22Rv1 (cell line): ENCODE data around the gene ZMAT5.

Experiments used
- H3K27ac ChIP-seq: fragments of 450-650 bp; 2 replicates; pipeline ENCODE4 v1.5.1; 2017
- CTCF ChIP-seq: fragments of 450-650 bp; IDR thresholded peaks from 2 replicates; pipeline ENCODE4 v1.5.1; 2017; ENCODE audit warnings: mild to moderate bottlenecking
- ZFX ChIP-seq: fragments of 450-650 bp; IDR thresholded peaks from 2 replicates; pipeline ENCODE4 v1.6.1; 2017; ENCODE audit warnings: antibody characterized with exemption, borderline replicate concordance

The ZMAT5 gene

DNA sequence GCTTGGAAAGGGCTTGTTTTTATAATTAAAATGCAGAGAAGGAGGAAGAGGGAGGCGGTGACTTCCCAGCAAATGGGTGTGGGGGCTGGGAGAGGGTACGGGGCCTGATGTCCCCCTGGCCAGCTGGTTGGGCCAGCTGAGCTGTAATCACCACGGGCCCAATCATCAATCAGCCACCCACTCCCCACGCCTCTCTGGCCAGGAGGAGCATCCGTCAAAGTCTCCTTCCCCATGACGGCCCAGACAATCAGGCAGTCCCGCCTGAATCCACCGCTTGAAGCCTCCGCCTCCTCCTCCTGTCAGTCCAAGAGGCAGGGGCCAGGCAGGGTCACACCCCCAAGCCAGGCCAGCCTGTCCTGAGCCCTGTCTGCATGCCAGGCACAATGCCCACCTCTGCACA is 60.3 kb downstream of the ZMAT5 start:
- TF ChIP-seq ZFX (no peak), CTCF (no peak)
- no peak overlapping the region for H3K27ac ChIP-seq

DNA sequence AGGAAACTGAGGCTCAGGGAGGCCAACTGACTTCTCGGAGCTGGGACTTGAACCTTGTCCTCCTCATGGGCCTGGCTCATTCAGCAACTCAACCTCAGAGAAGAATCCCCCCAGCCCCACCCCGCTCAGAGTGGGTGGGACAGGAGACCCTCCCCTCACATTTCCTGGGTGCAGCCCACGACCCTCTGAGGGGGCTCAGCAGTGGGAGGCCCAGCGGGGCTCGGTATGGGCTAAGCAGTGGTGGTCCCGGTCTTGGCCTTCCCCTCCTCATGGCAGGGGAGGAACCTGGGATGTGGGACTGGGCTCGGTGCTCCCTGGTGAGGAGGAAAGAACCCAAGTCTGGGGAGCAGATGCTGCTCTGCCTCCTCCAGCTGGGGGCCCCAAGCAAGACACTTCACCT is 61.2 kb downstream of the ZMAT5 start:
- H3K27ac ChIP-seq, result no peak overlapping the region
- no peak for TF ChIP-seq ZFX
- TF ChIP-seq CTCF, result no peak

- TF ChIP-seq ZFX (no peak), CTCF (no peak)
- no peak overlapping the region for H3K27ac ChIP-seq
Measured at GRCh38 chr22:29704528-29705285, 62.1 kb downstream of the ZMAT5 start.

DNA sequence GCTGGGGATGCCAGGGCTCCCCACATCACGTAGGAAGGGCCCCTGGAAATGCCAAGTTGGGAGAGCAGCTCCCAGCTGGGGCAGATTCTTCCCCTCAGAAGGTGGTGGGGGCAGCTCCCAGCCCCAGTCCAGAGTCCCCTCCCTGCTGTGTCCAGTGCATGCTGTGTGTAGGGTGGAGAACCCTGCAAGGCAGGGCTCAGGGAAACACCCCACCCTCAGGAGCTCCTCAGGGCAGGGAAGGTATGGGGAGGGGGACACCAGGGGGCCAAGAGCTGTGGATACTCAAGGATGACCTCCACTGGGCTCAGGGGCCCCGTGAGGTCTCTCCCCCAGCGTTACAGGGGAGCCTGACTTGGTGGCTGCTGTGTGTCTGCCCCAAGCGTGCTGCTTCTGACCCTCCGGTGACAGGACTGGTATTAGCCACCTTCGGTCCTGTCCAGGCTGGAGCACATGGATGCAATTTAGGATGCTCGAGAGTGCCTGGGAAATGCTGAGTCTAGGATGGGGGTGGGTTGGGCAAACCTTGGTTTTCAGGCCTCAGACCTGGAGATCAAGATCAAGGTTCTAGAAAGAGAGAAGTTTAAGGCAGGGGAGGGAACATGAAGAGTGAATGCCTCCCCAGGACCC is 63.1 kb downstream of the ZMAT5 start:
- H3K27ac ChIP-seq, result no peak overlapping the region
- TF ChIP-seq ZFX (no peak), CTCF (no peak)

DNA sequence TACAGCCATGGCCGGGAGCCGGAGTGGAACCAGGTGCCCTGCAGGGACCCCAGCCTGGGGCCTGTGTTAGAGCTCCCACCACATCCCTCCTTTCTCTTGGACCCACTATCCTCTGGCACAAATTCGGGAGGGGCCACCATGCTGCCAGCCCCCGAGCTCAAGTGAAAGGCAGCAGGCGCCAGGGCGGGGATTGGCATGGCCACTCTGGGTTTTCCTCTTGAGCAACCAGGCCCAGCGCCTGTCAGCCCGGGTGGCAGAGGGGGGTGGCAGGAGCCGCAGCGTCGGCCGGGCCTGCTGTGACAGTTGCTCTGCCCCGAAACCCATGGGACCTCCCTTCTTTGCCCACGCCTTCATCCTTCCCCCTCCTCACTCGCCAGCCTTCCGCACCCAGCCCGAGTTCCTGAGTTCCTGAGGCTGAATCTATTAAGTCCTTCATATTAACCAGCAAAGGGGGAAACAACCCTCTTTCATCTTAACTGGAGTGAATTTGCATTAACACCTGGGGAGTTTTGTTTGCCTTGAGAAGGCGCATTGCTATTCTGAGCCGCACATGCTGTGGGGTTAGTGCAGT is 63.8 kb downstream of the ZMAT5 start:
- no peak overlapping the region for H3K27ac ChIP-seq
- no peak for TF ChIP-seq CTCF
- TF ChIP-seq ZFX, result no peak

GRCh38 chr22:29702000-29702930 is 64.5 kb downstream of the ZMAT5 start:
- TF ChIP-seq CTCF (no peak), ZFX (no peak)
- no peak overlapping the region for H3K27ac ChIP-seq
